Measurements from ENCODE around the gene BCS1L. TPM values are rescaled to one million over a fixed set of nuclear protein-coding genes. Genes with fewer than 3 reads are reported as not detected.

The BCS1L gene
- total and polyA plus RNA-seq, 9 of the 15 experiments (the other 6 are each of a cell fraction or from before 2014, with no cell fraction given): 37.6 to 103 (median 56.7) TPM

DNA sequence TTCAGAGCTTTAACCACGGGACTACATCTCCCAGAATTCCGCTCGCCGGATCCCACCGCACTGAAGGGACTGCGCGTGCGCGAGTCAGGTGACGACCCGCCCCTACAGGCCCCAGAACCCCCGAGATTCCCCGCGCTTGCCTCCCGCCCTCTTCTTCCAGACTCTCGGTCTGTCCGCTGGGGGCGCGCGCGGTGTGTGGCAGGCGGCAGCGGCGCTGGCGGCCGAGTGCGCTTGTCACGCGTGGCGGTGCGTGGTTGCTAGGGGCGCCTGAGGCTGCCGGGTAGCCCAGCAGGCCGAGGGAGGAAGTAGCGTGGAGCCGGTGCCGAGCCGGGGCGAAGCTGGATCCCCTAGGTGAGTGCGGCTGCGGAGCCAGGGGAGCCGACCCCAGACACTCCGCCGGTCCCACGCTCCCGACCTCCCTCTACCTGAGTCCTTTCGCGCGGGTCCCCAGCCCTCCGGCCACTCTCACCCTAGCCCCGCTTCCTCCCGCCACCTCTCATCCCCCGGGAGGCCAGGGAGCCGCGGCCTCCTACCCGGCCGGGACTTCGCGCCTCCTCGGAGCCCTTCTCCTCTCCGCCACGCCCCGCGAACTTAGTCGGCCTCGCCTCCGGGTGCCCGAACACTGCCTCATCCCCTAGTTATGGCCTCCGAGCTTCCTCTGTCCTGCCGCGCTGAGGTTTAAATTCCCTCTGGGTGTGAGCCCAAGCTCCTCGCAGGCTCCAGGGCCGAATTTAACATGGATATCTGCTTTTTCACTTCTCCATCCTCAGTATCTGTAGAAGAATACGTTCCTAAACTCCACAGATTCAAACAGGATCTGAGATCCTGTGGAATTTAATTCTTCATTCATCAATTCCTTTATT is 51.4 kb downstream of the BCS1L start, which contains the start of gene TTLL4 (continued):
- TF ChIP-seq IRF1 (CRISPR knock-in tag; IDR thresholded peaks at IDR 0.05; ENCODE audit: borderline replicate concordance) (no peak), ZBED1 (IDR thresholded peaks at IDR 0.05) (no peak; the same call in 1 of the 2 replicates), ZNF165 (CRISPR knock-in tag; IDR thresholded peaks at IDR 0.05; ENCODE audit: borderline replicate concordance) (no peak), GMEB1 (CRISPR knock-in tag; IDR thresholded peaks at IDR 0.05) (peak; percentile 80), ZNF79 (CRISPR knock-in tag; IDR thresholded peaks at IDR 0.05; ENCODE audit: low read depth) (no peak), ZNF764 (CRISPR knock-in tag; IDR thresholded peaks at IDR 0.05; ENCODE audit: low read depth) (no peak), GABPA (tag; conservative IDR thresholded peaks at IDR 0.05; ENCODE audit: low read depth) (peak; percentile 47), MAZ (CRISPR knock-in tag; conservative IDR thresholded peaks at IDR 0.05 in 1 of 2, IDR thresholded peaks at IDR 0.05 in 1 of 2) (peak; percentile 90 to 96), SP2 (IDR thresholded peaks at IDR 0.05; ENCODE audit: extremely low read depth, low read depth, low read length, poor library complexity, severe bottlenecking) (no peak), RNF219 (CRISPR knock-in tag; IDR thresholded peaks at IDR 0.05) (no peak), BMI1 (IDR thresholded peaks at IDR 0.05; ENCODE audit: low read length) (no peak), BRF1 (IDR thresholded peaks at IDR 0.05; ENCODE audit: borderline replicate concordance, extremely low read depth, insufficient read length) (no peak), ZNF780A (CRISPR knock-in tag; IDR thresholded peaks at IDR 0.05) (no peak), STAG1 (CRISPR knock-in tag; IDR thresholded peaks at IDR 0.05; ENCODE audit: borderline replicate concordance) (no peak), TAF1 (IDR thresholded peaks at IDR 0.05; ENCODE audit: control insufficient read depth, extremely low read depth, insufficient read depth, low read length, severe bottlenecking) (peak; percentile 58), ZNF311 (CRISPR knock-in tag; IDR thresholded peaks at IDR 0.05) (no peak)
- TF ChIP-seq, protein P1, sequence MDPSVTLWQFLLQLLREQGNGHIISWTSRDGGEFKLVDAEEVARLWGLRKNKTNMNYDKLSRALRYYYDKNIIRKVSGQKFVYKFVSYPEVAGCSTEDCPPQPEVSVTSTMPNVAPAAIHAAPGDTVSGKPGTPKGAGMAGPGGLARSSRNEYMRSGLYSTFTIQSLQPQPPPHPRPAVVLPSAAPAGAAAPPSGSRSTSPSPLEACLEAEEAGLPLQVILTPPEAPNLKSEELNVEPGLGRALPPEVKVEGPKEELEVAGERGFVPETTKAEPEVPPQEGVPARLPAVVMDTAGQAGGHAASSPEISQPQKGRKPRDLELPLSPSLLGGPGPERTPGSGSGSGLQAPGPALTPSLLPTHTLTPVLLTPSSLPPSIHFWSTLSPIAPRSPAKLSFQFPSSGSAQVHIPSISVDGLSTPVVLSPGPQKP (CRISPR knock-in tag; IDR thresholded peaks at IDR 0.05): no peak

All from K562 (cell line).